Vagina (tissue), 2 donors: ENCODE results near the gene GZMB.

Source experiments
- POLR2A ChIP-seq, 2 donors: fragments of 450-650 bp; IDR thresholded peaks; one replicate each; pipeline ENCODE4 v1.6.1; 2017; ENCODE audit warnings: antibody characterized with exemption in 2 of 2, mild to moderate bottlenecking in 2 of 2, moderate library complexity in 2 of 2
- TF ChIP-seq, protein P1 (sequence below), 3 experiments: fragments of 450-650 bp in 2 of 3; fragments of 200-600 bp in 1 of 3; sonication (generic) in 1 of 3; IDR thresholded peaks; one replicate each; pipeline ENCODE4 v1.5.1; 2017 to 2019; ENCODE audit warnings: antibody characterized with exemption in 3 of 3, mild to moderate bottlenecking in 2 of 3, moderate library complexity in 2 of 3

DNA sequence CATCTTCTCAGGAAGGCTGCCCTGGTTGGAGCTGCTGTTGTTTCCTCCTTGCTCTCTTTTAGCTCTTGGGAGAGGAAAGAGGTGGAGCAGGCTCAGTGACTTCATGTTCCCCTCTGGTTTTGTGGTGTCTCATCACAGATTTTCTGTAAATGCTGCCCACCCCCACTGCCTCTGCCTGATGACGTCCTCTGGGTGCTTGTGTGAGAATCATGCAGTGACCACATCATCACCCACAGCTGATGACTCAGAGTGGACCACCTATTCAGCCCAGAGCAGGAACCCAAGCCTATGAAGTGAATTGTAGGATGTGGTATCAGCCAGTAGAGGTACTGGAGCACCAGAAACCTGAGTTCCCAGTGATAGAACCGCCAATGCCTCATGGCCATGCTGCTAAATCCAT lies at the start of gene GZMB:
- TF ChIP-seq, protein P1, sequence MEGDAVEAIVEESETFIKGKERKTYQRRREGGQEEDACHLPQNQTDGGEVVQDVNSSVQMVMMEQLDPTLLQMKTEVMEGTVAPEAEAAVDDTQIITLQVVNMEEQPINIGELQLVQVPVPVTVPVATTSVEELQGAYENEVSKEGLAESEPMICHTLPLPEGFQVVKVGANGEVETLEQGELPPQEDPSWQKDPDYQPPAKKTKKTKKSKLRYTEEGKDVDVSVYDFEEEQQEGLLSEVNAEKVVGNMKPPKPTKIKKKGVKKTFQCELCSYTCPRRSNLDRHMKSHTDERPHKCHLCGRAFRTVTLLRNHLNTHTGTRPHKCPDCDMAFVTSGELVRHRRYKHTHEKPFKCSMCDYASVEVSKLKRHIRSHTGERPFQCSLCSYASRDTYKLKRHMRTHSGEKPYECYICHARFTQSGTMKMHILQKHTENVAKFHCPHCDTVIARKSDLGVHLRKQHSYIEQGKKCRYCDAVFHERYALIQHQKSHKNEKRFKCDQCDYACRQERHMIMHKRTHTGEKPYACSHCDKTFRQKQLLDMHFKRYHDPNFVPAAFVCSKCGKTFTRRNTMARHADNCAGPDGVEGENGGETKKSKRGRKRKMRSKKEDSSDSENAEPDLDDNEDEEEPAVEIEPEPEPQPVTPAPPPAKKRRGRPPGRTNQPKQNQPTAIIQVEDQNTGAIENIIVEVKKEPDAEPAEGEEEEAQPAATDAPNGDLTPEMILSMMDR (IDR thresholded peaks at IDR 0.05), result no peak
- TF ChIP-seq POLR2A (IDR thresholded peaks at IDR 0.05), result no peak
